Erythroblast (primary cell): ENCODE results near the gene MINDY4B.

ENCODE experiments used
- GATA1 ChIP-seq: IDR thresholded peaks from 2 replicates; pipeline ENCODE4 v1.6.1; 2011; ENCODE audit warnings: low read depth, mild to moderate bottlenecking, control low read depth, low read length, moderate library complexity
- POLR2A ChIP-seq: IDR thresholded peaks from 2 replicates; pipeline ENCODE4 v1.6.1; 2011; ENCODE audit warnings: mild to moderate bottlenecking, low read length

- TF ChIP-seq POLR2A (no peak), GATA1 (no peak)
Observed at GRCh38 chr3:150822636-150823035, 82.6 kb downstream of the MINDY4B start.
